ENCODE data around the gene SLC66A2.

Gene SLC66A2

GRCh38 chr18:79922971-79923411 lies 28.5 kb downstream of the SLC66A2 start:
- Histone ChIP-seq H3K27me3 (ENCODE audit: insufficient read depth, low read length, poor library complexity, severe bottlenecking) (no peaks in the 10 kb centered on the region), H3K4me2 (ENCODE audit: low read depth, low read length, poor library complexity, severe bottlenecking) (no peak overlapping the region), H3K9me3 (ENCODE audit: insufficient read depth, low read depth, low read length) (no peaks in the 10 kb centered on the region), H3K4me1 (ENCODE audit: insufficient read depth, low read length, poor library complexity, severe bottlenecking) (no peaks in the 10 kb centered on the region), H3F3A (ENCODE audit: low read depth) (no peaks in the 10 kb centered on the region), H4K20me1 (ENCODE audit: insufficient read depth, low read length, poor library complexity, severe bottlenecking) (no peaks in the 10 kb centered on the region), H2AFZ (ENCODE audit: low read length) (no peak overlapping the region), H3K4me3 (ENCODE audit: low read length, poor library complexity, severe bottlenecking) (no peak overlapping the region), H3K79me2 (ENCODE audit: insufficient read depth, low read length) (peaks cover 2% of the 10 kb centered on the region; the same call in 1 of the 2 replicates), H3K36me3 (ENCODE audit: insufficient read depth, low read length) (peaks cover 16% of the 10 kb centered on the region; the same call in 1 of the 2 replicates), H3K9me2 (replicated peaks; ENCODE audit: low read depth, low read length) (no peaks in the 10 kb centered on the region), H3K9ac (ENCODE audit: low read depth, low read length, poor library complexity, severe bottlenecking) (no peak overlapping the region)
- TF ChIP-seq EZH2phosphoT487 (IDR thresholded peaks at IDR 0.05; ENCODE audit: borderline replicate concordance) (no peak), CTCF (conservative IDR thresholded peaks at IDR 0.05; ENCODE audit: low read length) (no peak)

DNA sequence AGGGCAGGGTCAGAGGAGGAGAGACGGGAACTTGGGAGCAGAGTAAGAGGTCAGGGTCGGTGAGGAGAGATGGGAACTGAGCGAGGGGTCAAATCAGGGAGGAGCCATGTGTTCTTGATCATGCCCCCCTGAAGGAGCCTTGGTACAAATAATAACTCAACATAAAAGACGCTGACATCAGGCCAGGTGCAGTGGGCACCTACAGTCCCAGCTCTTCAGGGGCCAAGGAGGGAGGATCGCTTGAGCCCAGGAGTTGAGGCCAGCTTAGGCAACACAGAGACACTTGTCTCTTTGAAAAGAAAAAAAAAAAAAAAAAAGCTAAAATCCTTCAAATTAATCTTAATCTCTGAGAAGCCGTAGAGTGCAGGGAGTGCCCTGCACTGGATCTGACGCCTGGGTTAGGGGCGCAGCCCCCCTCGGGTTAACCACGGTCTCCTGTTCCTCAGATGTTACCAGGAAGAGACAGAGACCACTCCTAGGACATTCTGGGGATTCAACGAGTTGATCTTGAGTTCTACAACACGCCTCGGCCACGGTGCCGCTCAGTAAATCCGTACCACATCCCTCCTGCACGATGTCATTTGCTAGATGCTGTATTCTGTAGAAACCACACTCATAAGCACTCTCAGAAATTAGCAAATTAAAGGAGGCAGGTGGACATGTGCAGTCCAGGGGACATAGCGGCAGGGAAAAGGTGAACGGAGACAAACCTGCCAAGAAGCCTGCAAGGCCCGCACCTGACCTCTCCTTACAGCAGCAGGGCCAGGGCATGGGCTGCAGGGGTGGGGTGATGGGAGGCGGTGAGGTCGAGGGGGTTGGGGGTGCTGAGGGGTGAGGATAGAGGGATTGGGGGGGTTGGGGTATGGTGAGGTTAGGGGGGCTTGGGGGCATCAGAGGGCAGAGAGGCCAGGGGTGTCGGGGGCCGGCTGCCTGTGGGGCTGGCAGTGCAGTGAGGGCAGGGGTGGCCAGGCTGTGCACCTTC lies 29.2 kb downstream of the SLC66A2 start:
- no peaks in the 10 kb centered on the region for H3K4me1 ChIP-seq (ENCODE audit: insufficient read depth, low read length, poor library complexity, severe bottlenecking)
- no peaks in the 10 kb centered on the region for H3K9me3 ChIP-seq (ENCODE audit: insufficient read depth, low read depth, low read length)
- no peaks in the 10 kb centered on the region for H3F3A ChIP-seq (ENCODE audit: low read depth)
- H3K4me3 ChIP-seq (ENCODE audit: low read length, poor library complexity, severe bottlenecking) = no peak overlapping the region
- H3K79me2 ChIP-seq (ENCODE audit: insufficient read depth, low read length) = no peaks in the 10 kb centered on the region
- no peak overlapping the region for H3K4me2 ChIP-seq (ENCODE audit: low read depth, low read length, poor library complexity, severe bottlenecking)
- H2AFZ ChIP-seq (ENCODE audit: low read length) = no peak overlapping the region
- no peak overlapping the region for H3K9ac ChIP-seq (ENCODE audit: low read depth, low read length, poor library complexity, severe bottlenecking)
- TF ChIP-seq CTCF (conservative IDR thresholded peaks at IDR 0.05; ENCODE audit: low read length) (no peak), EZH2phosphoT487 (IDR thresholded peaks at IDR 0.05; ENCODE audit: borderline replicate concordance) (no peak)
- H4K20me1 ChIP-seq (ENCODE audit: insufficient read depth, low read length, poor library complexity, severe bottlenecking) = no peaks in the 10 kb centered on the region
- H3K36me3 ChIP-seq (ENCODE audit: insufficient read depth, low read length) = peaks cover 16% of the 10 kb centered on the region; the same call in 1 of the 2 replicates
- H3K27me3 ChIP-seq (ENCODE audit: insufficient read depth, low read length, poor library complexity, severe bottlenecking) = no peaks in the 10 kb centered on the region
- no peaks in the 10 kb centered on the region for H3K9me2 ChIP-seq (replicated peaks; ENCODE audit: low read depth, low read length)

DNA sequence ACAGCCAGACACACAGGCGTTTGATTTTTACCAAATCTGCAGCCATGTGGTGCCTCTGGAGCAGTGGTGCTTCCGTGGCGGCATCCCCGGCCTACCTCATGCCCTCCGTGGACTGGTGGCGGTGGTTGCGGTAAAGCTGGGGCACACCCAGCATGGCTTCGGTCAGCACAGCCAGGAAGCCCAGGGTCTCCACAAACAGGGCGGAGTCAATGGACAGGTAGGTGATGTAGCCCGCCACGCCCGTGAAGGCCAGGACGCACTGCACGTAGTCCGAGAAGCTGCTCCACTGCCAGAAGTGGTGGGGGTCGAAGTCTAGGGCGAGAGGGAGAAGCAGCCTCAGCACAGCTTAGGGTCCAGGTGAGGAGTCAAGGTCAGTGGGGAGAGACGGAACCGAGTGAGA lies 32.4 kb downstream of the SLC66A2 start:
- H3K9me3 ChIP-seq (ENCODE audit: insufficient read depth, low read depth, low read length) = no peaks in the 10 kb centered on the region
- H3K9ac ChIP-seq (ENCODE audit: low read depth, low read length, poor library complexity, severe bottlenecking) = no peak overlapping the region
- no peaks in the 10 kb centered on the region for H3K4me1 ChIP-seq (ENCODE audit: insufficient read depth, low read length, poor library complexity, severe bottlenecking)
- H3K27me3 ChIP-seq (ENCODE audit: insufficient read depth, low read length, poor library complexity, severe bottlenecking) = no peaks in the 10 kb centered on the region
- no peaks in the 10 kb centered on the region for H3K79me2 ChIP-seq (ENCODE audit: insufficient read depth, low read length)
- TF ChIP-seq CTCF (conservative IDR thresholded peaks at IDR 0.05; ENCODE audit: low read length) (no peak), EZH2phosphoT487 (IDR thresholded peaks at IDR 0.05; ENCODE audit: borderline replicate concordance) (no peak)
- H3K9me2 ChIP-seq (replicated peaks; ENCODE audit: low read depth, low read length) = no peaks in the 10 kb centered on the region
- H3F3A ChIP-seq (ENCODE audit: low read depth) = no peaks in the 10 kb centered on the region
- no peak overlapping the region for H3K4me3 ChIP-seq (ENCODE audit: low read length, poor library complexity, severe bottlenecking)
- H3K36me3 ChIP-seq (ENCODE audit: insufficient read depth, low read length) = peaks cover 33% of the 10 kb centered on the region; the same call in 1 of the 2 replicates
- no peaks in the 10 kb centered on the region for H4K20me1 ChIP-seq (ENCODE audit: insufficient read depth, low read length, poor library complexity, severe bottlenecking)
- H2AFZ ChIP-seq (ENCODE audit: low read length) = no peak overlapping the region
- H3K4me2 ChIP-seq (ENCODE audit: low read depth, low read length, poor library complexity, severe bottlenecking) = no peak overlapping the region
